Endothelial cell of umbilical vein (primary cell): ENCODE results near the gene SQSTM1. TPM values are rescaled to one million over a fixed set of nuclear protein-coding genes. Genes with fewer than 3 reads are reported as not detected.

Source experiments
- BruUV-seq: library from RNA; stranded (reverse); fragments of 400-500 nt; replicated peaks from 2 replicates; lab custom pipeline; 2021; lab: Mats Ljungman, UMichigan
- CTCF ChIA-PET: fragments of 300-600, 350-600 bp; sonication (Branson Sonifier 250); formaldehyde crosslinking; loops from one replicate; lab custom pipeline; 2021; ENCODE audit warnings: antibody characterized with exemption, inconsistent platforms; lab: Charles Lee
- POLR2A ChIA-PET: fragments of 300-600, 350-600 bp; sonication (Branson Sonifier 250); formaldehyde crosslinking; loops from one replicate; lab custom pipeline; 2021; ENCODE audit warnings: antibody characterized with exemption, inconsistent platforms; lab: Charles Lee
- DNase-seq: peaks from one replicate; pipeline ENCODE4 v3.0.0-alpha.2; 2011; ENCODE audit warnings: low read depth, low spot score
- FAIRE-seq: peaks from 2 replicates; lab custom pipeline; 2011; peaks lifted over from hg19 to GRCh38; lab: Jason Lieb, UNC
- H2AFZ ChIP-seq: 2 replicates; pipeline ENCODE4 v1.6.0; 2012; ENCODE audit warnings: low read depth, low read length, control low read depth, inconsistent platforms
- H3K27ac ChIP-seq: 2 replicates; pipeline ENCODE4 v1.5.1; 2011; ENCODE audit warnings: low read depth, mild to moderate bottlenecking, control low read depth, low read length, moderate library complexity; ENCODE audit not compliant: insufficient read depth
- H3K27me3 ChIP-seq, 2 experiments: 2 replicates each; pipeline versions ENCODE4 v1.6.0 to v1.6.1; 2011; ENCODE audit warnings: low read length in 2 of 2, mixed read lengths in 1 of 2; ENCODE audit not compliant: control insufficient read depth in 2 of 2, insufficient read depth in 2 of 2
- H3K36me3 ChIP-seq, 2 experiments: 2 replicates in 1 of 2; 3 replicates in 1 of 2; pipeline ENCODE4 v1.5.1; 2011; ENCODE audit warnings: low read length in 2 of 2, mild to moderate bottlenecking in 1 of 2, moderate library complexity in 1 of 2; ENCODE audit not compliant: control insufficient read depth in 2 of 2, insufficient read depth in 2 of 2; ENCODE audit errors: extremely low read depth in 1 of 2
- H3K4me1 ChIP-seq: 3 replicates; pipeline ENCODE4 v1.5.1; 2011; ENCODE audit warnings: mild to moderate bottlenecking, low read length; ENCODE audit not compliant: control insufficient read depth, insufficient read depth; ENCODE audit errors: extremely low read depth
- H3K4me2 ChIP-seq: 2 replicates; pipeline ENCODE4 v1.6.1; 2011; ENCODE audit warnings: low read length, control low read depth, mixed read lengths; ENCODE audit not compliant: insufficient read depth
- H3K4me3 ChIP-seq, 3 experiments: fragments of 200-600 bp in 1 of 3; sonication (generic), shearing (Covaris generic) in 1 of 3; replicated peaks in 1 of 3; 2 replicates each; pipeline ENCODE4 v1.5.1; 2011 to 2016; ENCODE audit warnings: control low read depth in 3 of 3, low read length in 3 of 3, mild to moderate bottlenecking in 2 of 3, inconsistent platforms in 1 of 3, low read depth in 1 of 3, moderate library complexity in 1 of 3; ENCODE audit not compliant: insufficient read depth in 1 of 3
- H3K79me2 ChIP-seq: 2 replicates; pipeline ENCODE4 v1.6.0; 2012; ENCODE audit warnings: low read length, inconsistent platforms; ENCODE audit not compliant: control insufficient read depth, insufficient read depth
- H3K9ac ChIP-seq: replicated peaks from 2 replicates; pipeline ENCODE3; 2011; ENCODE audit warnings: low read length, control low read depth; ENCODE audit not compliant: insufficient read depth; ENCODE audit errors: extremely low read depth
- H3K9me1 ChIP-seq: replicated peaks from 3 replicates; pipeline ENCODE4 v1.6.0; 2011; ENCODE audit warnings: mild to moderate bottlenecking, low read length; ENCODE audit not compliant: control insufficient read depth, insufficient read depth; ENCODE audit errors: extremely low read depth
- H3K9me3 ChIP-seq: replicated peaks from 2 replicates; pipeline ENCODE4 v1.5.1; 2012; ENCODE audit warnings: low read length, inconsistent platforms; ENCODE audit not compliant: control insufficient read depth, insufficient read depth
- H4K20me1 ChIP-seq: replicated peaks from 2 replicates; pipeline ENCODE3; 2011; ENCODE audit warnings: mild to moderate bottlenecking, low read length; ENCODE audit not compliant: control insufficient read depth, insufficient read depth; ENCODE audit errors: extremely low read depth
- CTCF ChIP-seq, 2 donors: IDR thresholded peaks; 1 replicate in 1 of 2; 2 replicates in 1 of 2; pipeline ENCODE4 v1.5.1; 2011; ENCODE audit warnings: low read length in 2 of 2, mild to moderate bottlenecking in 2 of 2, moderate library complexity in 2 of 2, control low read depth in 1 of 2, inconsistent platforms in 1 of 2, low read depth in 1 of 2; ENCODE audit not compliant: insufficient read depth in 1 of 2; ENCODE audit errors: extremely low read depth in 1 of 2
- EZH2 ChIP-seq: IDR thresholded peaks from 2 replicates; pipeline ENCODE4 v1.6.1; 2012; ENCODE audit warnings: borderline replicate concordance, low read depth, mild to moderate bottlenecking, moderate library complexity, low read length, inconsistent platforms; ENCODE audit not compliant: severe bottlenecking
- FOS ChIP-seq: IDR thresholded peaks from 2 replicates; pipeline ENCODE4 v1.6.1; 2011; ENCODE audit warnings: mild to moderate bottlenecking, low read length, moderate library complexity, borderline replicate concordance; ENCODE audit not compliant: insufficient read depth
- GATA2 ChIP-seq: IDR thresholded peaks from 2 replicates; pipeline ENCODE4 v1.7.0; 2011; ENCODE audit warnings: low read depth, mild to moderate bottlenecking, moderate library complexity, mixed read lengths, low read length; ENCODE audit not compliant: insufficient read length, insufficient read depth
- JUN ChIP-seq: IDR thresholded peaks from 2 replicates; pipeline ENCODE4 v1.6.1; 2011; ENCODE audit warnings: borderline replicate concordance, low read depth; ENCODE audit not compliant: insufficient read length, insufficient read depth
- MYC ChIP-seq: IDR thresholded peaks from one replicate; pipeline ENCODE4 v1.6.1; 2011; ENCODE audit warnings: mild to moderate bottlenecking, low read depth, low read length
- POLR2A ChIP-seq: IDR thresholded peaks from 2 replicates; pipeline ENCODE4 v1.6.1; 2012; ENCODE audit warnings: low read depth, mild to moderate bottlenecking, control low read depth, low read length
- POLR2AphosphoS5 ChIP-seq: IDR thresholded peaks from 2 replicates; pipeline ENCODE4 v1.6.1; 2012; ENCODE audit warnings: low read depth, mild to moderate bottlenecking, control low read depth, low read length, moderate library complexity; ENCODE audit not compliant: insufficient read depth
- dilution Hi-C: fragments of 300-500 bp; cut with MboI; formaldehyde crosslinking; loops from one replicate; pipeline ENCODE4 v1.15.0; 2019; ENCODE audit warnings: low sequenced_read_pairs; ENCODE audit not compliant: extremely low pct_ligation_motif_present
- intact Hi-C: fragments of 100-400 bp; cut with micrococcal nuclease; formaldehyde crosslinking; loops from one replicate; pipeline ENCODE4 v1.10.0; 2022
- polyA plus RNA-seq, 4 experiments: library from polyadenylated mRNA; depleted of rRNA in 3 of 4; stranded (reverse) in 3 of 4; unstranded in 1 of 4; fragments of >200 nt; gene quantifications; 2 replicates each; pipeline versions ENCODE4 v1.2.1 to v1.2.3, GENCODE V29; 2011 to 2012; ENCODE audit warnings: missing spikeins in 1 of 4
- total RNA-seq: library from RNA; stranded (reverse); gene quantifications from 2 replicates; pipeline ENCODE4 v1.2.3, GENCODE V29; 2021
- TF ChIP-seq, protein P1 (sequence below): IDR thresholded peaks from 2 replicates; pipeline ENCODE4 v1.6.1; 2011; ENCODE audit not compliant: insufficient read depth, insufficient read length

SQSTM1 gene
- total and polyA plus RNA-seq, 2 donors (not counting 3 experiments of a cell fraction or from before 2014, with no cell fraction given) = 302 to 346 TPM

GRCh38 chr5:179829732-179830435, 9.2 kb downstream of the SQSTM1 start:
- TF ChIP-seq, protein P1, sequence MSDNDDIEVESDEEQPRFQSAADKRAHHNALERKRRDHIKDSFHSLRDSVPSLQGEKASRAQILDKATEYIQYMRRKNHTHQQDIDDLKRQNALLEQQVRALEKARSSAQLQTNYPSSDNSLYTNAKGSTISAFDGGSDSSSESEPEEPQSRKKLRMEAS = no peak
- TF ChIP-seq EZH2 (no peak), POLR2AphosphoS5 (no peak), POLR2A (no peak), CTCF (IDR thresholded peaks at IDR 0.05; ENCODE audit: extremely low read depth in 1 of 2, insufficient read depth in 1 of 2, low read depth in 1 of 2, low read length in 2 of 2) (no peak), FOS (no peak), MYC (no peak), JUN (no peak), GATA2 (no peak)
- intact Hi-C loops (no loop called here), dilution Hi-C loops (no loop called here)
- Histone ChIP-seq H2AFZ (no peak overlapping the region), H3K4me3 (no peak overlapping the region), H4K20me1 (no peaks in the 10 kb centered on the region), H3K9ac (no peak overlapping the region), H3K27me3 (no peaks in the 10 kb centered on the region), H3K79me2 (peaks cover 15% of the 10 kb centered on the region), H3K9me3 (no peaks in the 10 kb centered on the region), H3K9me1 (no peaks in the 10 kb centered on the region), H3K4me2 (no peak overlapping the region), H3K27ac (no peak overlapping the region), H3K4me1 (no peaks in the 10 kb centered on the region), H3K36me3 (peaks cover 25 to 64% of the 10 kb centered on the region in 2 experiments)
- FAIRE-seq (no peak), DNase-seq (no peak)
- POLR2A ChIA-PET = interaction anchor here (0.9 kb wide), 1 partner anchor 8 kb away, joined by 3 read pairs; no protein-coding TSS in a partner anchor
- no TSS peak for BruUV-seq
- CTCF ChIA-PET = interaction anchor here (1.1 to 2.2 kb wide), 3 partner anchors 28 to 67 kb away, joined by 3 to 9 read pairs (median 6); partner anchors contain the start of gene LTC4S
